ENCODE measurements around the gene ZNF511. TPM values are rescaled to one million over a fixed set of nuclear protein-coding genes. Genes with fewer than 3 reads are reported as not detected.

ZNF511 gene
- total and polyA plus RNA-seq, 3 donors from 2014 or later = 39.6 to 50.5 (median 46.5) TPM

GRCh38 chr10:133280391-133281059, 28.2 kb upstream of the ZNF511 start:
- 87 to 89% methylated on average over 10 of the region's 10 CpGs for WGBS, 2 donors
- no peak for DNase-seq
- H3K4me3 ChIP-seq = no peak overlapping the region
- H3K9me3 ChIP-seq = no peaks in the 10 kb centered on the region
- TF ChIP-seq, protein P1, sequence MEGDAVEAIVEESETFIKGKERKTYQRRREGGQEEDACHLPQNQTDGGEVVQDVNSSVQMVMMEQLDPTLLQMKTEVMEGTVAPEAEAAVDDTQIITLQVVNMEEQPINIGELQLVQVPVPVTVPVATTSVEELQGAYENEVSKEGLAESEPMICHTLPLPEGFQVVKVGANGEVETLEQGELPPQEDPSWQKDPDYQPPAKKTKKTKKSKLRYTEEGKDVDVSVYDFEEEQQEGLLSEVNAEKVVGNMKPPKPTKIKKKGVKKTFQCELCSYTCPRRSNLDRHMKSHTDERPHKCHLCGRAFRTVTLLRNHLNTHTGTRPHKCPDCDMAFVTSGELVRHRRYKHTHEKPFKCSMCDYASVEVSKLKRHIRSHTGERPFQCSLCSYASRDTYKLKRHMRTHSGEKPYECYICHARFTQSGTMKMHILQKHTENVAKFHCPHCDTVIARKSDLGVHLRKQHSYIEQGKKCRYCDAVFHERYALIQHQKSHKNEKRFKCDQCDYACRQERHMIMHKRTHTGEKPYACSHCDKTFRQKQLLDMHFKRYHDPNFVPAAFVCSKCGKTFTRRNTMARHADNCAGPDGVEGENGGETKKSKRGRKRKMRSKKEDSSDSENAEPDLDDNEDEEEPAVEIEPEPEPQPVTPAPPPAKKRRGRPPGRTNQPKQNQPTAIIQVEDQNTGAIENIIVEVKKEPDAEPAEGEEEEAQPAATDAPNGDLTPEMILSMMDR (IDR thresholded peaks at IDR 0.05) = no peak
- no peak for TF ChIP-seq POLR2A (IDR thresholded peaks at IDR 0.05)
- H3K36me3 ChIP-seq (ENCODE audit: low read depth, missing control alignments) = no peaks in the 10 kb centered on the region
- H3K27ac ChIP-seq = no peak overlapping the region
- H3K4me1 ChIP-seq = no peaks in the 10 kb centered on the region
- no peaks in the 10 kb centered on the region for H3K27me3 ChIP-seq
- intact Hi-C loops (cut with DNase I; ENCODE audit: low total_unique reads) = no loop called here

GRCh38 chr10:133281084-133281483, 27.6 kb upstream of the ZNF511 start:
- intact Hi-C loops (cut with DNase I; ENCODE audit: low total_unique reads) = no loop called here
- Histone ChIP-seq H3K4me3 (no peak overlapping the region), H3K4me1 (no peaks in the 10 kb centered on the region), H3K27me3 (no peaks in the 10 kb centered on the region), H3K9me3 (no peaks in the 10 kb centered on the region), H3K27ac (no peak overlapping the region), H3K36me3 (ENCODE audit: low read depth, missing control alignments) (no peaks in the 10 kb centered on the region)
- WGBS, 2 donors = 88 to 92% methylated on average over 10 to 15 of the region's 15 CpGs
- TF ChIP-seq, protein P1 (IDR thresholded peaks at IDR 0.05) = no peak
- no peak for TF ChIP-seq POLR2A (IDR thresholded peaks at IDR 0.05)
- DNase-seq = no peak

DNA sequence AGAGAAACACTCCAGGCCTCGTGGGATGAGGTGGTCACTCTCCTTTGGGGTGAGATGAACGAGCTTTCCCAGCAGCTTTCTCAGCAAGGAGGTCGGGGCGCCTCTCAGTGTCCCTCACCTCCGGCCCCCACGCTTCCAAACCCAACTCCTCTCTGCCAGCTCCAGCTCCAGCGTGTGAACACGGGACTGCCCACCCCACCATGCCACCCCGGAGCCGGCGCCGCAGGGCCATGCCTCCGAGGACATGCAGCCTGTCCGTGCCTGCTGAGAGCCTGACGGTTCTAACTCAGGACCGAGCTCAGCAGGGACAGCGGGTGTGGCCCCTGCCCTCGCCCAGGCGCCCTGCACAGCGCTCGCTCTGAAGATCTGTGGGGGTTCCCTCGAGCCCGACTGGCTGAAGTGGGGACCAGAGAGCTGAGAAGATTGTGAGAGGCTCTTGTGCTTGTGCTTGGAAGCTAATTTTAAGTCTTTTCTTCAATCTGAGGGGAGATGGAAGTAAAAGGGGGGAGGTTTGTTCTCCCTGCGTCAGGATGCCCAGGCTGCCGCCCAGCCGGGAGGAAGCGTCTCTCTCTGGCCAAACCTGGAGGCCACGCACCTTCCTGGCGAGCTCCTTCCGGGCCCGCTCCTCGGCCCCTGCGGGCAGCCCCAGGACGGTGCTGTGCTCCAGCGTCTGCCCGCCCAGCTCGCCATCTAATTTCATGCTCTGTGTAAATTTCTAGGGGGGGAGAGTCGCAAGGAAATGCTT, 26.9 kb upstream of the ZNF511 start:
- no peaks in the 10 kb centered on the region for H3K27me3 ChIP-seq
- no peak for DNase-seq
- WGBS, 2 donors = 90 to 93% methylated on average over 22 to 38 of the region's 38 CpGs
- intact Hi-C loops (cut with DNase I; ENCODE audit: low total_unique reads) = no loop called here
- TF ChIP-seq, protein P1 (IDR thresholded peaks at IDR 0.05) = no peak
- TF ChIP-seq POLR2A (IDR thresholded peaks at IDR 0.05) = no peak
- no peak overlapping the region for H3K27ac ChIP-seq
- no peaks in the 10 kb centered on the region for H3K36me3 ChIP-seq (ENCODE audit: low read depth, missing control alignments)
- no peak overlapping the region for H3K4me3 ChIP-seq
- H3K9me3 ChIP-seq = no peaks in the 10 kb centered on the region
- H3K4me1 ChIP-seq = no peaks in the 10 kb centered on the region

DNA sequence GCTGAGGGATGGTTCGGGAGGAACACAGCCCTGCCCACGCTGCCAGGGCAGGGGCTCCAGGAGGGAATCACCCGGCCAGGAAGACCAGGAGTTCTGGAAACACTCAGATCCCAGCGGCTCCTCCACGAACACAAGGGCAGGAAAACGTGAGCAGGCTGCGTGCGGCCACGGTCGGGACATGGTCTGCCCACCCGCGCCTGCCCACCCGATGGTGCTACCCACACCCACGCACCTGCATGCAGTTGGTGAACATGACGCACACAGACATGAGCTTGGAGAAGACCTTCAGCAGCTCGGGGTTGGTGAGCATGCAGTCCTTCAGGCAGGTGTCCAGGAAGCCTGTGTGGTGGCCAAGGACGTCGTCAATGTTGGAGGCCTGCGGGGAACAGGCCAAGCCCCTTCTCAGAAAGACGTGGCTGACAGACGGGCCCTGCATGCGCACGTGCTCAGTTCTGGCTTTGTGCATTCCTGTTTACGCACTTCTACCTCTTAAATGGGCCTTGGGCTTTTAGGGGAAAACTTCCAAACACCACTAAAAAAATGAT, 25.8 kb upstream of the ZNF511 start:
- WGBS, 2 donors = 86 to 93% methylated on average over 24 of the region's 24 CpGs
- no peak overlapping the region for H3K27ac ChIP-seq
- no peaks in the 10 kb centered on the region for H3K4me1 ChIP-seq
- DNase-seq = no peak
- intact Hi-C loops (cut with DNase I; ENCODE audit: low total_unique reads) = no loop called here
- no peak overlapping the region for H3K4me3 ChIP-seq
- H3K27me3 ChIP-seq = no peaks in the 10 kb centered on the region
- H3K36me3 ChIP-seq (ENCODE audit: low read depth, missing control alignments) = no peaks in the 10 kb centered on the region
- TF ChIP-seq POLR2A (IDR thresholded peaks at IDR 0.05) = no peak
- TF ChIP-seq, protein P1 (IDR thresholded peaks at IDR 0.05) = no peak
- no peaks in the 10 kb centered on the region for H3K9me3 ChIP-seq
